Vagina (tissue), 2 donors: ENCODE measurements around the gene EVC2. TPM values are rescaled to one million over a fixed set of nuclear protein-coding genes. Genes with fewer than 3 reads are reported as not detected.
"Not testable (repeated sequence)": the region's sequence is repeated elsewhere in the genome, so short reads cannot be mapped to it uniquely, and the experiment has no call there.

Source experiments
- DNase-seq, 2 donors: peaks; one replicate each; pipeline ENCODE4 v3.0.0-alpha.2; 2017; ENCODE audit errors: extremely low spot score in 2 of 2
- H3K27ac ChIP-seq: fragments of 200-600 bp; sonication (generic); one replicate; pipeline ENCODE4 v1.5.1; 2019
- H3K27me3 ChIP-seq: fragments of 200-600 bp; sonication (generic); one replicate; pipeline ENCODE4 v1.5.1; 2019
- H3K36me3 ChIP-seq, 2 donors: fragments of 200-600 bp; sonication (generic); one replicate each; pipeline ENCODE4 v1.5.1; 2017 to 2019
- H3K4me1 ChIP-seq: fragments of 200-600 bp; sonication (generic); one replicate; pipeline ENCODE4 v1.5.1; 2019
- H3K4me3 ChIP-seq, 2 donors: fragments of 200-600 bp; sonication (generic); 1 replicate in 1 of 2; 2 replicates in 1 of 2; pipeline ENCODE4 v1.5.1; 2016 to 2019
- H3K9me3 ChIP-seq: fragments of 200-600 bp; sonication (generic); one replicate; pipeline ENCODE4 v1.5.1; 2019
- CTCF ChIP-seq, 3 experiments: fragments of 450-650 bp in 2 of 3; fragments of 200-600 bp in 1 of 3; sonication (generic) in 1 of 3; IDR thresholded peaks; one replicate each; pipeline ENCODE4 v1.5.1; 2017 to 2019; ENCODE audit warnings: antibody characterized with exemption in 3 of 3, mild to moderate bottlenecking in 2 of 3, moderate library complexity in 2 of 3
- POLR2A ChIP-seq, 2 donors: fragments of 450-650 bp; IDR thresholded peaks; one replicate each; pipeline ENCODE4 v1.6.1; 2017; ENCODE audit warnings: antibody characterized with exemption in 2 of 2, mild to moderate bottlenecking in 2 of 2, moderate library complexity in 2 of 2
- POLR2AphosphoS5 ChIP-seq, 2 donors: sonication (generic); formaldehyde crosslinking; IDR thresholded peaks; one replicate each; pipeline ENCODE4 v1.9.0; 2017; ENCODE audit warnings: antibody characterized with exemption in 2 of 2, mild to moderate bottlenecking in 2 of 2, low read depth in 1 of 2; ENCODE audit not compliant: insufficient read depth in 1 of 2
- intact Hi-C: fragments of 100-400 bp; cut with DNase I; formaldehyde crosslinking; loops from one replicate; pipeline ENCODE4 v1.15.1; 2023
- total RNA-seq: library from RNA; depleted of rRNA; stranded (reverse); fragments of >200 nt; gene quantifications from one replicate; pipeline ENCODE4 v1.2.3, GENCODE V29; 2016

Gene EVC2
- total RNA-seq, 1 donor from 2014 or later = 23.8 TPM

GRCh38 chr4:5734853-5735252, 26.5 kb upstream of the EVC2 start:
- DNase-seq = no peak
- intact Hi-C loops = no loop called here
- no peak for TF ChIP-seq CTCF (IDR thresholded peaks at IDR 0.05)
- no peak for TF ChIP-seq POLR2AphosphoS5 (IDR thresholded peaks at IDR 0.05; ENCODE audit: insufficient read depth in 1 of 2, low read depth in 1 of 2)
- H3K4me1 ChIP-seq = no peaks in the 10 kb centered on the region
- peaks cover 0 to 36% of the 10 kb centered on the region in 2 donors for H3K36me3 ChIP-seq
- H3K27me3 ChIP-seq = no peaks in the 10 kb centered on the region
- H3K27ac ChIP-seq = no peak overlapping the region
- no peak overlapping the region for H3K4me3 ChIP-seq
- no peaks in the 10 kb centered on the region for H3K9me3 ChIP-seq

GRCh38 chr4:5732158-5732557, 23.8 kb upstream of the EVC2 start:
- no peaks in the 10 kb centered on the region for H3K4me1 ChIP-seq
- intact Hi-C loops = no loop called here
- no peaks in the 10 kb centered on the region for H3K27me3 ChIP-seq
- DNase-seq = no peak
- H3K27ac ChIP-seq = no peak overlapping the region
- no peaks in the 10 kb centered on the region for H3K9me3 ChIP-seq
- no peak for TF ChIP-seq CTCF (IDR thresholded peaks at IDR 0.05)
- no peak for TF ChIP-seq POLR2A (IDR thresholded peaks at IDR 0.05)
- TF ChIP-seq POLR2AphosphoS5 (IDR thresholded peaks at IDR 0.05; ENCODE audit: insufficient read depth in 1 of 2, low read depth in 1 of 2) = no peak
- no peak overlapping the region for H3K4me3 ChIP-seq
- peaks cover 0 to 42% of the 10 kb centered on the region in 2 donors for H3K36me3 ChIP-seq

- no peak overlapping the region for H3K4me3 ChIP-seq
- intact Hi-C loops = no loop called here
- no peak for DNase-seq
- no peaks in the 10 kb centered on the region for H3K27me3 ChIP-seq
- no peak for TF ChIP-seq CTCF (IDR thresholded peaks at IDR 0.05)
- TF ChIP-seq POLR2A (IDR thresholded peaks at IDR 0.05) = no peak
- no peak for TF ChIP-seq POLR2AphosphoS5 (IDR thresholded peaks at IDR 0.05; ENCODE audit: insufficient read depth in 1 of 2, low read depth in 1 of 2)
- H3K4me1 ChIP-seq = no peaks in the 10 kb centered on the region
- H3K27ac ChIP-seq = no peak overlapping the region
- peaks cover 0 to 41% of the 10 kb centered on the region in 2 donors for H3K36me3 ChIP-seq
- H3K9me3 ChIP-seq = no peaks in the 10 kb centered on the region
Measured at GRCh38 chr4:5730993-5731990, 22.9 kb upstream of the EVC2 start.

- no peaks in the 10 kb centered on the region for H3K27me3 ChIP-seq
- H3K36me3 ChIP-seq = peaks cover 0 to 38% of the 10 kb centered on the region in 2 donors
- H3K4me1 ChIP-seq = no peaks in the 10 kb centered on the region
- intact Hi-C loops = no loop called here
- DNase-seq = no peak
- no peak overlapping the region for H3K27ac ChIP-seq
- H3K9me3 ChIP-seq = no peaks in the 10 kb centered on the region
- H3K4me3 ChIP-seq = no peak overlapping the region
- TF ChIP-seq CTCF (IDR thresholded peaks at IDR 0.05) (no peak), POLR2A (IDR thresholded peaks at IDR 0.05) (no peak), POLR2AphosphoS5 (IDR thresholded peaks at IDR 0.05; ENCODE audit: insufficient read depth in 1 of 2, low read depth in 1 of 2) (no peak)
Measured at GRCh38 chr4:5730436-5730835, 22.1 kb upstream of the EVC2 start.

GRCh38 chr4:5728412-5728811, 20.1 kb upstream of the EVC2 start:
- H3K36me3 ChIP-seq = peaks cover 0 to 24% of the 10 kb centered on the region in 2 donors
- not testable (repeated sequence) for H3K4me3 ChIP-seq

More at GRCh38 chr4:5728412-5728811, 20.1 kb upstream of the EVC2 start:
- H3K4me1 ChIP-seq, intact Hi-C loops, H3K27me3 ChIP-seq, H3K9me3 ChIP-seq, DNase-seq, H3K27ac ChIP-seq: not testable (repeated sequence)
